C4-2B (cell line): Measurements from ENCODE around the gene FOXK1.

ENCODE experiments used
- CTCF ChIP-seq: fragments of 450-650 bp; conservative IDR thresholded peaks from 2 replicates; pipeline ENCODE4 v1.5.1; 2017; ENCODE audit warnings: mild to moderate bottlenecking
- ZFX ChIP-seq: fragments of 450-650 bp; IDR thresholded peaks from 2 replicates; pipeline ENCODE4 v1.6.1; 2017

- TF ChIP-seq CTCF = no peak
- no peak for TF ChIP-seq ZFX
Observed at GRCh38 chr7:4707217-4707741, 25.2 kb downstream of the FOXK1 start.
